GM21576 (cell line): Measurements from ENCODE around the gene PRELP.

Experiments used
- ATAC-seq: cut with Tn5 transposase; IDR thresholded peaks from one replicate; pipeline ENCODE4 v1.9.1; 2021; ENCODE audit warnings: mild to moderate bottlenecking, moderate library complexity; ENCODE audit not compliant: unreplicated experiment

The PRELP gene

GRCh38 chr1:203476216-203476814, 709 bp downstream of the PRELP start:
- no peak for ATAC-seq

GRCh38 chr1:203477748-203478147, 2.1 kb downstream of the PRELP start:
- no peak for ATAC-seq

- ATAC-seq, result no peak
These were observed 2.6 kb downstream of the PRELP start for GRCh38 chr1:203478231-203478630.

- ATAC-seq, result no peak
These were observed 3.4 kb downstream of the PRELP start for GRCh38 chr1:203478986-203479385.

GRCh38 chr1:203479646-203480045, 4.0 kb downstream of the PRELP start:
- no peak for ATAC-seq

- no peak for ATAC-seq
These were observed 4.5 kb downstream of the PRELP start for GRCh38 chr1:203480084-203480483.

GRCh38 chr1:203480525-203481084, 5.0 kb downstream of the PRELP start:
- no peak for ATAC-seq

- no peak for ATAC-seq
These were observed 5.6 kb downstream of the PRELP start for GRCh38 chr1:203481196-203481595.

GRCh38 chr1:203486618-203487370, 11.2 kb downstream of the PRELP start:
- ATAC-seq, result no peak

GRCh38 chr1:203488539-203488938, 12.9 kb downstream of the PRELP start:
- no peak for ATAC-seq

- no peak for ATAC-seq
These were observed 15.0 kb downstream of the PRELP start for GRCh38 chr1:203490607-203491006.

GRCh38 chr1:203491664-203492063, 16.1 kb downstream of the PRELP start:
- no peak for ATAC-seq

- ATAC-seq, result no peak
These were observed 16.6 kb downstream of the PRELP start for GRCh38 chr1:203492082-203492747.

- ATAC-seq, result no peak
These were observed 17.1 kb downstream of the PRELP start for GRCh38 chr1:203492748-203493130.

GRCh38 chr1:203493901-203494300, 18.3 kb downstream of the PRELP start, which contains the start of gene OPTC:
Gene OPTC, plus strand, starts transcription at chr1:203494153. Its CDS starts 1,853 bp downstream, at chr1:203496006.
- ATAC-seq, result no peak

GRCh38 chr1:203495845-203496244, 20.2 kb downstream of the PRELP start:
- no peak for ATAC-seq

- no peak for ATAC-seq
These were observed 21.7 kb downstream of the PRELP start for GRCh38 chr1:203497269-203497777.

GRCh38 chr1:203499643-203500278, 24.2 kb downstream of the PRELP start:
- ATAC-seq, result no peak

GRCh38 chr1:203500279-203500678, 24.7 kb downstream of the PRELP start:
- no peak for ATAC-seq

- ATAC-seq, result no peak
These were observed 28.2 kb downstream of the PRELP start for GRCh38 chr1:203503836-203504235.
